ACHN (cell line): ENCODE data around the gene PPP5C.
"Not testable (repeated sequence)": the region's sequence is repeated elsewhere in the genome, so short reads cannot be mapped to it uniquely, and the experiment has no call there.

Experiments
- DNase-seq: peaks from one replicate; pipeline ENCODE4 v3.0.0-alpha.2; 2015
- in situ Hi-C: cut with HindIII; loops from 2 replicates; pipeline ENCODE4 v1.10.0; 2017; ENCODE audit warnings: low sequenced_read_pairs, low pct_ligation_motif_present, low pct_unique_long_range_greater_than_20kb

Gene PPP5C

GRCh38 chr19:46413262-46414031 is 66.6 kb downstream of the PPP5C start, which contains the start of gene CCDC8:
TSS of gene CCDC8 (minus strand) at chr19:46413564. CDS start at chr19:46412810, 754 bp downstream.
- in situ Hi-C loops, result no loop called here
- DNase-seq, result peak; percentile 92

- DNase-seq, in situ Hi-C loops: not testable (repeated sequence)
Observed at GRCh38 chr19:46414899-46415298, 68.0 kb downstream of the PPP5C start.

DNA sequence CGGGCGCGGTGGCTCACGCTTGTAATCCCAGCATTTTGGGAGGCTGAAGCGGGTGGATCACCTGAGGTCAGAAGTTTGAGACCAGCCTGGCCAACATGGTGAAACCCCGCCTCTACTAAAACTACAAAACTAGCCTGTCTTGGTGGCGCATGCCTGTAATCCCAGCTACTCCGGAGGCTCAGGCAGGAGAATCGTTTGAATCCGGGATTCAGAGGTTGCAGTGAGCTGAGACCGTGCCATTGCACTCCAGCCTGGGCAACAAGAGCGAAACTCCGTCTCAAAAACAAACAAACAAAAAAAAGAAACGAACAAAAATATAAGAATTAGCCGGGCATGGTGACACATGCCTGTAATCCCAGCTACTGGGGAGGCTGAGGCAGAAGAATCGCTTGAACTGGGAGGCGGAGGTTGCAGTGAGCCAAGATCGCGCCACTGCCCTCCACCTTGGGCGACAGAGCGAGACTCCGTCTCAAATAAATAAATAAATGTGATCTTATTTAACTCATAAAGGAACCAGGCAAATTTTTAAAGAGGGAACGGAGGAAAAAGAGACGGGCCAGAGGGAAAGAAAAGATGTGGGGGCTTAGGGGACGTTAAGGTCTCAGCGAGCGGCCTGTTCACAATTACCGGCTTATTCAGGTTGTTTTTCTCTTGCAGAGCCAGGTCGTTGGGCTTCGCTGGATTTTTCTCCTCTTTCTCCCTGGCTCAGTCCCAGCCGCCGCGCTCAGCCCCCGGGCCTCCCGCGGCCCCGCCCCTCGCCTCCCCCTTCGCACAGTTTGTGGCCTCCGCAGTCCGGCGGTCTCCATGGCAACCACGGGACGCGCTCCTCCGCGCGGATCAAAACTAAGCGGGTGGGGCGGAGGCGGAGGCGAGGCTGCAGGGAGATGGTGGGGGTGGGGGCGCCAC is 69.2 kb downstream of the PPP5C start:
- in situ Hi-C loops, result not testable (repeated sequence)
- peak; percentile 88 for DNase-seq

- DNase-seq, result no peak
- in situ Hi-C loops, result no loop called here
Observed at GRCh38 chr19:46420056-46420455, 73.2 kb downstream of the PPP5C start.

- DNase-seq, result no peak
- in situ Hi-C loops, result no loop called here
Observed at GRCh38 chr19:46422344-46422743, 75.5 kb downstream of the PPP5C start.

- no peak for DNase-seq
- in situ Hi-C loops, result no loop called here
Observed at GRCh38 chr19:46423188-46423587, 76.3 kb downstream of the PPP5C start.

GRCh38 chr19:46426035-46426505 is 79.2 kb downstream of the PPP5C start:
- in situ Hi-C loops, result no loop called here

DNA sequence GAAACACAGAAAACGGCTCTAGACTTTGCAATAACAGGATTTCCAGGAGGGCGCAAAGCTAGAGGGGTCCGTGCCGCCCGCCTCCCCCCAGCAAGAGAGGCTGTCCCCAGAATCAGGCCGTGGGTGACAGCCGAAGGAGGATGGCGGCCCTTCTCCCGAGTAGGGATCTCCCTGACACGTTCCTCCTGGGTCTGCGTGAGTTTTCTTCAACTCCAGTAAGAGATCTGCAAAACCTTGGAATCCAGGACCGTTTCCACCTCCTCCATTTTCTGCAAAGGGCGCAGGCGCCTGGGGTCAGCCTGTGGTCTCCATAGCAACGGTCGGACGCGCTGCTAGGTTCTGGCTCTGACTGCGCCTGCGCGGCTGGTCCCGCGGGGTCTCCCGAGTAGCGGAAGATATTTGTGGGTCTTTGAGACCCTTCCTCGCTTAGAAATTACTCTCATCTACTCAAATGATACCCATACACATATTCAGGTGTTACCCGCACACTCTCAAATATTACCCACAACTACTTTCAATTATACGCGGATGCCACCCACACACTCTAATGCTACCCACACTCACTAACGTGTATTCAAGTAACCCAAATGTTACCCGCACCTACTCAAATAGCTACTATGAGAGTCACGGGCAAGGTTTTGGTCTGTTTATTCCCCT is 79.7 kb downstream of the PPP5C start:
- peak; percentile 81 for DNase-seq

More at GRCh38 chr19:46426035-46426505, 79.2 kb downstream of the PPP5C start:
- peak; percentile 85 for DNase-seq

DNA sequence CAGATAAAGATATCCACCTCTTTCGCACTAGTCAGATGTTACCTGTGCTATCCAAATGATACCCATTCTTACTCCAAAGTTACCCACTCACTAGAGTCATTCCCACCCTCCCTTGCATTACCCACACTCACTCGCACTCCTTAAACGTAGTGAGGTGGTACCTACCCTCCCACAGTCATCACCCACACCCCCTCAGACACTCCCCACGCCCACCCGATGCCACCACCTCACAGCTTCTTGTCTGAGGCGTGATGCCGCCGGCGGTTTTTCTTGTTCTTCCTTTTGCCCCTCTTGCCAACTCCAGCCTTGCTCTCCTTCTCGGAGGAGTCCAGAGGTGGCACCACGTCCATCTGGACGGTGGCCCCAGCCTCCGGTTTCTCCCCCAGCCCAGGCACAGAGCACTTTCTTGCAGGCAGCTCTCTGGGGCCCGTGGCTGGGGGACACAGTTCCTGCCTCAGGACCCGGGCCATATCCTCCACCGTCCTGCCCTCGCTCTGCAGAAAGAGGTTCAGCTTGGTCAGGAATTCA is 80.7 kb downstream of the PPP5C start:
- DNase-seq, result no peak
- in situ Hi-C loops, result no loop called here

More for the DNA sequence above, 79.7 kb downstream of the PPP5C start:
- in situ Hi-C loops, result no loop called here

GRCh38 chr19:46428239-46429135 is 81.6 kb downstream of the PPP5C start, which contains the start of gene PNMA8C:
TSS of gene PNMA8C (minus strand) at chr19:46428936. CDS start at chr19:46428359, 577 bp downstream.
- no peak for DNase-seq

GRCh38 chr19:46429999-46430398 is 83.1 kb downstream of the PPP5C start:
- DNase-seq, result no peak
- in situ Hi-C loops, result no loop called here

More at GRCh38 chr19:46428239-46429135, 81.6 kb downstream of the PPP5C start, which contains the start of gene PNMA8C:
- in situ Hi-C loops, result no loop called here

DNA sequence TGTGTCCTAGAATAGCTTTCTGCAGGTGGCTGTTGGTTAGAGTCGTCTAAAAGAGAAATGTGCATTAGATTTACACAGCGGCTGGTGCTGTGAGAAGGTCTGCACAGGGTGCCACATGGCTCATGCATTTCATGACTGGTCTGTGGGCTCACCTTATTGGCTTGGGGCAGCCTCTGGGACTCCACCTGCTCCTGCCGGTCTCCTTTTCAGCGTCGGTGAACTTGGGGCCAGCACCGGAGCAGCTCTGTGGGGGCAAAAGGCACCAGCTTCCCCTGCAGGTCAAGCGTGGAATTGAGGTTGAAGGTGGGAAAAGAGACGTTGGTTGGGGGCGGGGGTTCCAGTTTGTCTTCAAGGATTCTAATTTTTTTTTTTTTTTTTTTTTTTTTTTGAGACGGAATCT is 84.9 kb downstream of the PPP5C start:
- in situ Hi-C loops, result no loop called here
- no peak for DNase-seq

GRCh38 chr19:46433470-46433869 is 86.6 kb downstream of the PPP5C start:
- in situ Hi-C loops, DNase-seq: not testable (repeated sequence)

DNA sequence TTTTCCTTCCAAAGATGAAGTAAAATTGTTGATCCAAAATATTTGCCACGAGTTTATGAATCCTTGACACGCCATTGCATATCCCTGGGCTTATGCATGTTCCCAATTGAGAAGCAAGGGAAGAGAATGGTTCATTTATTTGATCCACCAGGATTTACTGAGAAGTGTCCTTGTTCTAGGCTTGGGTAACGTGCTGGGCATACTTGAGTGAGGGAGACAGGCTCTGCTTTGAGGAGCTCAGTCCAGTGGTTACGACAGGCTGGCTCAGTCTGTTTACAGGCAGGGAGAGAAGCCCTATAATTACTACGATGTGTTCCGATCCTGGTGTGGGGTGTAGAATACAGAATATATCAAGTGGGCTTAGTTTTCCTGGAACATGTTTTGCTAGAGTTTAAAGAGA is 88.1 kb downstream of the PPP5C start:
- in situ Hi-C loops, result no loop called here

GRCh38 chr19:46435689-46436088 is 88.8 kb downstream of the PPP5C start:
- DNase-seq, in situ Hi-C loops: not testable (repeated sequence)

More for the DNA sequence above, 88.1 kb downstream of the PPP5C start:
- DNase-seq, result no peak
